Nucleus accumbens (tissue), 56 donors: Measurements from ENCODE around the gene EME1.
"Not testable (repeated sequence)": the region's sequence is repeated elsewhere in the genome, so short reads cannot be mapped to it uniquely, and the experiment has no call there.

ENCODE experiments used
- DNase-seq, 56 donors: peaks; one replicate each; lab custom pipeline; 2025; lab: John Stamatoyannopoulos, UW

EME1 gene

GRCh38 chr17:50424246-50424995 lies 51.4 kb downstream of the EME1 start:
- DNase-seq: no peak

GRCh38 chr17:50424996-50425681 lies 52.1 kb downstream of the EME1 start:
- no peak for DNase-seq

- peak in 28 of 56 donors; percentile 3 to 64 (median 15) for DNase-seq
These were observed 52.8 kb downstream of the EME1 start, which contains the start of gene ACSF2 for GRCh38 chr17:50425682-50426471. ACSF2 (plus strand) TSS chr17:50426218; CDS start chr17:50426262, 44 bp downstream.

- peak in 2 of 56 donors; percentile 15 for DNase-seq
These were observed 53.4 kb downstream of the EME1 start for GRCh38 chr17:50426472-50426782.

GRCh38 chr17:50426814-50427787 lies 54.1 kb downstream of the EME1 start:
- DNase-seq: no peak

GRCh38 chr17:50428126-50428525 lies 55.1 kb downstream of the EME1 start:
- DNase-seq: not testable (repeated sequence)

GRCh38 chr17:50428831-50429424 lies 55.9 kb downstream of the EME1 start:
- no peak for DNase-seq

GRCh38 chr17:50429793-50430192 lies 56.8 kb downstream of the EME1 start:
- DNase-seq: no peak
